A673 (cell line): ENCODE results near the gene DIS3L2. TPM values are rescaled to one million over a fixed set of nuclear protein-coding genes. Genes with fewer than 3 reads are reported as not detected.

Experiments used
- BruUV-seq: library from RNA; stranded (reverse); fragments of 400-500 nt; replicated peaks from 2 replicates; lab custom pipeline; 2021; lab: Mats Ljungman, UMichigan
- CTCF ChIA-PET: fragments of 300-600 bp; sonication (Branson Sonifier 250); formaldehyde crosslinking; loops from one replicate; lab custom pipeline; 2022; ENCODE audit warnings: antibody characterized with exemption; lab: Charles Lee
- POLR2A ChIA-PET: fragments of 300-600 bp; sonication (Branson Sonifier 250); formaldehyde crosslinking; loops from one replicate; lab custom pipeline; 2022; ENCODE audit warnings: antibody characterized with exemption; ENCODE audit not compliant: low non-redundant PET; lab: Charles Lee
- DNase-seq: peaks from one replicate; pipeline ENCODE4 v3.0.0-alpha.2; 2015; ENCODE audit warnings: low spot score
- H3K27ac ChIP-seq: fragments of 200-600 bp; sonication (generic); 2 replicates; pipeline ENCODE4 v1.5.1; 2016; ENCODE audit warnings: mixed run types, low read depth, mild to moderate bottlenecking, mixed read lengths, antibody characterized with exemption, low read length; ENCODE audit not compliant: poor library complexity, severe bottlenecking
- H3K27me3 ChIP-seq: fragments of 200-600 bp; sonication (generic); replicated peaks from 2 replicates; pipeline ENCODE4 v1.6.1; 2017; ENCODE audit warnings: mixed run types, low read depth, mild to moderate bottlenecking, mixed read lengths, antibody characterized with exemption, low read length; ENCODE audit not compliant: insufficient read depth, poor library complexity
- H3K36me3 ChIP-seq: fragments of 200-600 bp; sonication (generic); 2 replicates; pipeline ENCODE4 v1.6.1; 2016; ENCODE audit warnings: mixed run types, mild to moderate bottlenecking, mixed read lengths, antibody characterized with exemption, low read length; ENCODE audit not compliant: insufficient read depth, poor library complexity, severe bottlenecking
- H3K4me1 ChIP-seq: fragments of 200-600 bp; sonication (generic); 2 replicates; pipeline ENCODE4 v1.6.1; 2017; ENCODE audit warnings: mixed run types, mild to moderate bottlenecking, mixed read lengths, antibody characterized with exemption, low read length; ENCODE audit not compliant: insufficient read depth, poor library complexity, severe bottlenecking
- H3K4me3 ChIP-seq: fragments of 200-600 bp; sonication (generic); 2 replicates; pipeline ENCODE4 v1.5.1; 2016; ENCODE audit warnings: low read depth, mixed run types, mild to moderate bottlenecking, mixed read lengths, low read length; ENCODE audit not compliant: poor library complexity, severe bottlenecking
- H3K9me3 ChIP-seq: fragments of 200-600 bp; sonication (generic); 2 replicates; pipeline ENCODE4 v1.6.1; 2016; ENCODE audit warnings: mixed run types, low read depth, mild to moderate bottlenecking, mixed read lengths, antibody characterized with exemption, low read length; ENCODE audit not compliant: poor library complexity, severe bottlenecking
- EZH2 ChIP-seq: fragments of 200-600 bp; sonication (generic); IDR thresholded peaks from 2 replicates; pipeline ENCODE4 v1.6.1; 2017; ENCODE audit warnings: borderline replicate concordance, low read depth, mild to moderate bottlenecking, mixed read lengths, antibody characterized with exemption, low read length; ENCODE audit not compliant: poor library complexity, severe bottlenecking
- intact Hi-C: fragments of 100-400 bp; cut with micrococcal nuclease; formaldehyde crosslinking; loops from one replicate; pipeline ENCODE4 v1.10.0; 2022; ENCODE audit not compliant: unreplicated experiment
- total RNA-seq: library from RNA; stranded (reverse); gene quantifications from 2 replicates; pipeline ENCODE4 v1.2.3, GENCODE V29; 2021
- TF ChIP-seq, protein P1 (sequence below): fragments of 300-800, 200-600 bp; sonication (generic); conservative IDR thresholded peaks from 2 replicates; pipeline ENCODE4 v1.5.1; 2017; ENCODE audit warnings: low read depth, mild to moderate bottlenecking, antibody characterized with exemption, low read length, moderate library complexity, mixed read lengths

DIS3L2 gene
- total RNA-seq, 1 experiment from 2014 or later = 38.7 TPM

- intact Hi-C loops = no loop called here
- Histone ChIP-seq H3K36me3 (no peaks in the 10 kb centered on the region), H3K27me3 (no peaks in the 10 kb centered on the region), H3K9me3 (no peaks in the 10 kb centered on the region), H3K27ac (no peak overlapping the region), H3K4me3 (no peak overlapping the region), H3K4me1 (no peaks in the 10 kb centered on the region)
- no peak for TF ChIP-seq EZH2
- TF ChIP-seq, protein P1, sequence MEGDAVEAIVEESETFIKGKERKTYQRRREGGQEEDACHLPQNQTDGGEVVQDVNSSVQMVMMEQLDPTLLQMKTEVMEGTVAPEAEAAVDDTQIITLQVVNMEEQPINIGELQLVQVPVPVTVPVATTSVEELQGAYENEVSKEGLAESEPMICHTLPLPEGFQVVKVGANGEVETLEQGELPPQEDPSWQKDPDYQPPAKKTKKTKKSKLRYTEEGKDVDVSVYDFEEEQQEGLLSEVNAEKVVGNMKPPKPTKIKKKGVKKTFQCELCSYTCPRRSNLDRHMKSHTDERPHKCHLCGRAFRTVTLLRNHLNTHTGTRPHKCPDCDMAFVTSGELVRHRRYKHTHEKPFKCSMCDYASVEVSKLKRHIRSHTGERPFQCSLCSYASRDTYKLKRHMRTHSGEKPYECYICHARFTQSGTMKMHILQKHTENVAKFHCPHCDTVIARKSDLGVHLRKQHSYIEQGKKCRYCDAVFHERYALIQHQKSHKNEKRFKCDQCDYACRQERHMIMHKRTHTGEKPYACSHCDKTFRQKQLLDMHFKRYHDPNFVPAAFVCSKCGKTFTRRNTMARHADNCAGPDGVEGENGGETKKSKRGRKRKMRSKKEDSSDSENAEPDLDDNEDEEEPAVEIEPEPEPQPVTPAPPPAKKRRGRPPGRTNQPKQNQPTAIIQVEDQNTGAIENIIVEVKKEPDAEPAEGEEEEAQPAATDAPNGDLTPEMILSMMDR = no peak
- no TSS peak for BruUV-seq
- no peak for DNase-seq
- POLR2A ChIA-PET = no interaction called here
- CTCF ChIA-PET = no interaction called here
Measured at GRCh38 chr2:232061265-232061664, 99.8 kb downstream of the DIS3L2 start.

- intact Hi-C loops = no loop called here
- BruUV-seq = no TSS peak
- POLR2A ChIA-PET = no interaction called here
- Histone ChIP-seq H3K36me3 (no peaks in the 10 kb centered on the region), H3K4me3 (no peak overlapping the region), H3K27me3 (no peaks in the 10 kb centered on the region), H3K9me3 (no peaks in the 10 kb centered on the region), H3K27ac (no peak overlapping the region), H3K4me1 (no peaks in the 10 kb centered on the region)
- no peak for DNase-seq
- TF ChIP-seq, protein P1 = no peak
- no peak for TF ChIP-seq EZH2
- CTCF ChIA-PET = no interaction called here
Measured at GRCh38 chr2:232073026-232073425, 111.5 kb downstream of the DIS3L2 start.

- H3K27me3 ChIP-seq = no peaks in the 10 kb centered on the region
- CTCF ChIA-PET = no interaction called here
- H3K36me3 ChIP-seq = no peaks in the 10 kb centered on the region
- no peak overlapping the region for H3K4me3 ChIP-seq
- BruUV-seq = no TSS peak
- no peaks in the 10 kb centered on the region for H3K9me3 ChIP-seq
- no peak overlapping the region for H3K27ac ChIP-seq
- POLR2A ChIA-PET = no interaction called here
- H3K4me1 ChIP-seq = no peaks in the 10 kb centered on the region
- TF ChIP-seq, protein P1 = no peak
- no peak for TF ChIP-seq EZH2
- intact Hi-C loops = no loop called here
- no peak for DNase-seq
Measured at GRCh38 chr2:232073699-232074098, 112.2 kb downstream of the DIS3L2 start.
